HEK293 (cell line): ENCODE measurements around the gene ADD2.

Experiments used
- GLIS1 ChIP-seq: fragments of 450-650 bp; formaldehyde crosslinking; IDR thresholded peaks from 2 replicates; pipeline ENCODE4 v1.5.1; 2016; ENCODE audit warnings: missing biosample characterization, missing genetic modification characterization
- HOXC10 ChIP-seq: sonication (generic); formaldehyde crosslinking; IDR thresholded peaks from 2 replicates; pipeline ENCODE4 v1.8.1; 2023; ENCODE audit warnings: mild to moderate bottlenecking, missing genetic modification reagents
- KLF7 ChIP-seq: fragments of 450-650 bp; formaldehyde crosslinking; IDR thresholded peaks from 2 replicates; pipeline ENCODE4 v1.5.1; 2016; ENCODE audit warnings: missing biosample characterization, missing genetic modification characterization, borderline replicate concordance
- SP2 ChIP-seq: fragments of 450-650 bp; formaldehyde crosslinking; IDR thresholded peaks from 2 replicates; pipeline ENCODE4 v1.5.1; 2016; ENCODE audit warnings: missing biosample characterization, missing genetic modification characterization
- ZBTB11 ChIP-seq: fragments of 450-650 bp; formaldehyde crosslinking; conservative IDR thresholded peaks from 2 replicates; pipeline ENCODE4 v1.5.1; 2016; ENCODE audit warnings: low read depth, missing biosample characterization, missing genetic modification characterization
- ZBTB17 ChIP-seq: fragments of 450-650 bp; formaldehyde crosslinking; IDR thresholded peaks from 2 replicates; pipeline ENCODE4 v1.5.1; 2016; ENCODE audit warnings: missing biosample characterization, missing genetic modification characterization
- ZBTB48 ChIP-seq: fragments of 450-650 bp; formaldehyde crosslinking; IDR thresholded peaks from 2 replicates; pipeline ENCODE4 v1.5.1; 2016; ENCODE audit warnings: missing biosample characterization, missing genetic modification characterization
- ZBTB8A ChIP-seq: fragments of 450-650 bp; formaldehyde crosslinking; IDR thresholded peaks from 2 replicates; pipeline ENCODE4 v1.5.1; 2016; ENCODE audit warnings: missing biosample characterization, missing genetic modification characterization
- ZFP37 ChIP-seq: fragments of 450-650 bp; formaldehyde crosslinking; IDR thresholded peaks from 2 replicates; pipeline ENCODE4 v1.5.1; 2016; ENCODE audit warnings: missing biosample characterization, missing genetic modification characterization
- ZNF175 ChIP-seq: fragments of 450-650 bp; formaldehyde crosslinking; IDR thresholded peaks from 2 replicates; pipeline ENCODE4 v1.5.1; 2016; ENCODE audit warnings: missing biosample characterization, missing genetic modification characterization
- ZNF202 ChIP-seq: fragments of 450-650 bp; formaldehyde crosslinking; IDR thresholded peaks from 2 replicates; pipeline ENCODE4 v1.5.1; 2016; ENCODE audit warnings: missing biosample characterization, missing genetic modification characterization, borderline replicate concordance
- ZNF223 ChIP-seq: fragments of 450-650 bp; formaldehyde crosslinking; IDR thresholded peaks from 2 replicates; pipeline ENCODE4 v1.5.1; 2016; ENCODE audit warnings: missing biosample characterization, missing genetic modification characterization
- ZNF248 ChIP-seq: fragments of 450-650 bp; formaldehyde crosslinking; IDR thresholded peaks from 2 replicates; pipeline ENCODE4 v1.5.1; 2017; ENCODE audit warnings: missing biosample characterization, missing genetic modification characterization
- ZNF341 ChIP-seq: fragments of 450-650 bp; formaldehyde crosslinking; IDR thresholded peaks from 2 replicates; pipeline ENCODE4; 2016; ENCODE audit warnings: low read depth, missing biosample characterization, missing genetic modification characterization
- ZNF473 ChIP-seq: fragments of 450-650 bp; formaldehyde crosslinking; IDR thresholded peaks from 2 replicates; pipeline ENCODE4 v1.5.1; 2017; ENCODE audit warnings: missing biosample characterization, missing genetic modification characterization
- ZNF513 ChIP-seq: fragments of 450-650 bp; IDR thresholded peaks from 2 replicates; pipeline ENCODE4 v1.5.1; 2018; ENCODE audit warnings: missing biosample characterization, missing genetic modification characterization
- ZNF514 ChIP-seq: fragments of 450-650 bp; formaldehyde crosslinking; IDR thresholded peaks from 2 replicates; pipeline ENCODE4 v1.5.1; 2016; ENCODE audit warnings: missing biosample characterization, missing genetic modification characterization
- ZNF555 ChIP-seq: fragments of 450-650 bp; formaldehyde crosslinking; conservative IDR thresholded peaks from 2 replicates; pipeline ENCODE4 v1.5.1; 2017; ENCODE audit warnings: missing biosample characterization, mild to moderate bottlenecking, missing genetic modification characterization, inconsistent platforms
- ZNF624 ChIP-seq: fragments of 450-650 bp; formaldehyde crosslinking; IDR thresholded peaks from 2 replicates; pipeline ENCODE4 v1.5.1; 2017; ENCODE audit warnings: missing biosample characterization, missing genetic modification characterization
- ZNF791 ChIP-seq: fragments of 450-650 bp; formaldehyde crosslinking; IDR thresholded peaks from 2 replicates; pipeline ENCODE4 v1.5.1; 2016; ENCODE audit warnings: missing biosample characterization, missing genetic modification characterization
- TF ChIP-seq, protein P1 (sequence below): fragments of 450-650 bp; formaldehyde crosslinking; IDR thresholded peaks from 2 replicates; pipeline ENCODE4 v1.5.1; 2017; ENCODE audit warnings: missing biosample characterization, mild to moderate bottlenecking, missing genetic modification characterization, moderate library complexity
- TF ChIP-seq, protein P2 (sequence below): IDR thresholded peaks from 2 replicates; pipeline ENCODE4 v1.6.1; 2011; ENCODE audit warnings: mild to moderate bottlenecking, low read depth, low read length, borderline replicate concordance

The ADD2 gene

GRCh38 chr2:70767079-70767698 lies 811 bp downstream of the ADD2 start (continued):
- TF ChIP-seq GLIS1 (tag by site-specific recombination) (no peak; the same call in 1 of the 2 replicates), SP2 (tag by site-specific recombination) (peak; percentile 41), ZNF514 (tag by site-specific recombination) (no peak), ZNF473 (tag by site-specific recombination) (no peak), ZNF624 (tag by site-specific recombination) (no peak), ZNF555 (no peak), ZBTB17 (tag by site-specific recombination) (peak; percentile 49; the same call in 1 of the 2 replicates), ZNF341 (tag by site-specific recombination) (peak; percentile 57), ZNF248 (tag by site-specific recombination) (no peak), ZBTB8A (tag by site-specific recombination) (no peak), ZBTB11 (tag by site-specific recombination) (no peak), ZNF223 (tag by site-specific recombination) (no peak), ZNF513 (tag by site-specific recombination) (no peak), ZBTB48 (tag by site-specific recombination) (no peak), ZNF202 (tag by site-specific recombination) (no peak), ZNF175 (tag by site-specific recombination) (no peak), KLF7 (peak; percentile 80; the same call in 1 of the 2 replicates), HOXC10 (CRISPR knock-in tag) (no peak), ZNF791 (tag by site-specific recombination) (no peak), ZFP37 (tag by site-specific recombination) (no peak)
- TF ChIP-seq, protein P1, sequence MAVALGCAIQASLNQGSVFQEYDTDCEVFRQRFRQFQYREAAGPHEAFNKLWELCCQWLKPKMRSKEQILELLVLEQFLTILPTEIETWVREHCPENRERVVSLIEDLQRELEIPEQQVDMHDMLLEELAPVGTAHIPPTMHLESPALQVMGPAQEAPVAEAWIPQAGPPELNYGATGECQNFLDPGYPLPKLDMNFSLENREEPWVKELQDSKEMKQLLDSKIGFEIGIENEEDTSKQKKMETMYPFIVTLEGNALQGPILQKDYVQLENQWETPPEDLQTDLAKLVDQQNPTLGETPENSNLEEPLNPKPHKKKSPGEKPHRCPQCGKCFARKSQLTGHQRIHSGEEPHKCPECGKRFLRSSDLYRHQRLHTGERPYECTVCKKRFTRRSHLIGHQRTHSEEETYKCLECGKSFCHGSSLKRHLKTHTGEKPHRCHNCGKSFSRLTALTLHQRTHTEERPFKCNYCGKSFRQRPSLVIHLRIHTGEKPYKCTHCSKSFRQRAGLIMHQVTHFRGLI (tag by site-specific recombination), result peak; percentile 76; the same call in 1 of the 2 replicates
- TF ChIP-seq, protein P2, sequence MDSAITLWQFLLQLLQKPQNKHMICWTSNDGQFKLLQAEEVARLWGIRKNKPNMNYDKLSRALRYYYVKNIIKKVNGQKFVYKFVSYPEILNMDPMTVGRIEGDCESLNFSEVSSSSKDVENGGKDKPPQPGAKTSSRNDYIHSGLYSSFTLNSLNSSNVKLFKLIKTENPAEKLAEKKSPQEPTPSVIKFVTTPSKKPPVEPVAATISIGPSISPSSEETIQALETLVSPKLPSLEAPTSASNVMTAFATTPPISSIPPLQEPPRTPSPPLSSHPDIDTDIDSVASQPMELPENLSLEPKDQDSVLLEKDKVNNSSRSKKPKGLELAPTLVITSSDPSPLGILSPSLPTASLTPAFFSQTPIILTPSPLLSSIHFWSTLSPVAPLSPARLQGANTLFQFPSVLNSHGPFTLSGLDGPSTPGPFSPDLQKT, result no peak
